Right renal cortex interstitium (tissue), 3 donors: ENCODE data around the gene QRICH1. TPM values are rescaled to one million over a fixed set of nuclear protein-coding genes. Genes with fewer than 3 reads are reported as not detected.
A peak's percentile ranks its signal among the peaks of the same experiment; 100 is the strongest.

Source experiments
- DNase-seq, 3 donors: peaks; one replicate each; pipeline ENCODE4 v3.0.0-alpha.2; 2013; ENCODE audit warnings: low read depth in 3 of 3, low spot score in 2 of 3
- polyA plus RNA-seq, 3 donors: library from polyadenylated mRNA; unstranded; fragments of 120-200 nt; gene quantifications; one replicate each; pipeline ENCODE4 v1.2.1, GENCODE V29; 2013; ENCODE audit not compliant: insufficient read length in 3 of 3

The QRICH1 gene
- polyA plus RNA-seq, 3 donors: 84.1 to 89.5 (median 86.9) TPM

DNA sequence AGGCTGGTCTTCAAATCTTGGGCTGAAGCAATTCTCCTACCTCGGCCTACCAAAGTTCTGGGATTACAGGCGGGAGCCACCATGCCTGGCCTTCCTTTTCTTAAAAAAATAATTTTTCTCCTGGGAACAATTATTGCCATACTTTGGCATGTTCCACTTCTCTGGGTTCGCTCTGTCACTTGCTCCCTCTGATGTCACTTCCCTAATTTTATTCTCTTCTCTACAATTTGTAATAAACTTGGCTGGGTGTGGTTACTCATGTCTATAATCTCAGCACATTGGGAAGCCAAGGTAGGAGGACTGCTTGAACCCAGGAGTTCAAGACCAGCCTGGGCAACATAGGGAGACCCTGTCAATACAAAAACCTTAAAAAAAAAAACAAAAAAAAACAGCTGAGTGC lies 58.6 kb downstream of the QRICH1 start:
- DNase-seq: no peak

- DNase-seq: no peak
Measured at GRCh38 chr3:49034650-49035049, 59.2 kb downstream of the QRICH1 start.

- no peak for DNase-seq
Measured at GRCh38 chr3:49032646-49033304, 61.1 kb downstream of the QRICH1 start.

DNA sequence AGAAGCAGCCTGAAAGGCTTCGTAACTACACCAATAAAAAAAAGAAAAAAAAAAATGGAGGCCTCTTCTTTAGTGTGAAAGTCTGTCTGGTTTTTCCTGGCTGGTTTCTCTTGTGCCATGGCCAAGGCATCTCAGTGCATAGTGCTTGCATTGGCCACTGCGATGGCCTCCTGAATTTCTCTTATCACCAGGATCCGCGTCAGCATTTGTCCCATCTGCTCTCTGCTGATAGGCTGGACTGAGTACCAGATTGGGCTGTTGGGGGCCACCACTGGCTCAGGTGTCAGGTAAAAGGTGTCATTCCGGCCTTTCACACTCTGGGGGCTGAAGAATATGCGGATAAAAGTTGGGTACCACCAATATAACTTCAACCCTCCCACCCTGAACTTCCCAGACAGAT lies 63.5 kb downstream of the QRICH1 start:
- DNase-seq: no peak

GRCh38 chr3:49029563-49029884 lies 64.3 kb downstream of the QRICH1 start:
- no peak for DNase-seq

GRCh38 chr3:49028673-49029562 lies 65.0 kb downstream of the QRICH1 start, which contains the start of gene IMPDH2:
TSS of gene IMPDH2 (minus strand) at chr3:49029398. CDS start at chr3:49029350, 48 bp downstream.
- DNase-seq: peak; percentile 86 to 89 (median 87)

- DNase-seq: no peak
Measured at GRCh38 chr3:49028298-49028672, 65.6 kb downstream of the QRICH1 start.

GRCh38 chr3:49027634-49028033 lies 66.2 kb downstream of the QRICH1 start:
- DNase-seq: no peak

DNA sequence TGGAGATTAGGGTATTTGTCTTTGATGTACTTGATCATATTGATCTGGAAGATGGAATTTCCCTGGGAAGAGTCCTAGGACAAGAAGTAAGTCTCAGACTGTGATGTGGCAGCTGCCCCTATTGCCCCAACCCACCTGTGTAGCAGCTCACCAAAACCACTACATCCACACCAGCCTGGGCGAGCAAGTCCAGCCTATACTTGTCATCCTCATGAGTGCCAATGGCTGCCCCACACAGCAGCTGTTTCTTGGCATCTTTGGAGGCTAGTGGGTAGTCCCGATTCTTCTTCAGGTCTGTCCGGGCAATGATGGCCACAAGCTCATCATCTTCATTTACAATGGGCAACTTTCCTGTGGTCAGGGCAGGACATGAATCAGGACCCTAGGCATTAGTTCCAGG lies 67.3 kb downstream of the QRICH1 start:
- no peak for DNase-seq

DNA sequence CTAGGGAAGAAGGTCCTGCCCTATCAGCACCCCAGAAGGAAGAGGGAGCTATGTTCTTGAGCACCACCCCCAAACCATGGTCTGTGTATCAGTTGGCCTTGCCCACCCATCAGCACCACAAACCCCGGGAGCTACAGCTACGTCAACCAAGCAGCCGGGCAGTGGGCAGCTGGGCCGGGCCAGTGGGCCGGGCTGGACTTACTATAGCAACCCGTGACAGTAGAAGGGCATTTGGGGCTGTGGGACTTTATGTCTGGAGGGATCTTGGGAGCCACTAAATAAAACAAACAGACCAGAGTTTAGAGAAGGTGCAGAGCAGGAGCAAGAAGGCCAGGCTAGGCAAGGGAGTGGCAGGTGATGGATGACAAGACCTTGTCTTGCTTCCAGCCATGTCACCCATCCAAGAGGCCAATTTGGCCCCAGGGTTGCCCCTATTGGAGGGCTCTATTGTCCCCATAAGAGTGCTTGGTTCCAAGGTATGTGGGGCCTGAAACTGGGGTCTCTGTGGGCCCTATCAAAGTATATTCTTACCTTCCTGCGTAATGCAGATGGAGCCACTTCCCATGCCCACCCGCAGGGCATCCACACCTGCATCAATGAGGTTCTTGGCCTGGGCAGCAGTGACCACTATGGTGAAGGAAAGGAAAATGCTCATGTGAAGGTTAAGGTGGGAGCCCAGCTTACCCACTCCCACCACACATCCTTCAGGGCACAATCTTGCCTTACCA lies 67.9 kb downstream of the QRICH1 start:
- no peak for DNase-seq

GRCh38 chr3:49025005-49025792 lies 68.7 kb downstream of the QRICH1 start:
- DNase-seq: no peak

DNA sequence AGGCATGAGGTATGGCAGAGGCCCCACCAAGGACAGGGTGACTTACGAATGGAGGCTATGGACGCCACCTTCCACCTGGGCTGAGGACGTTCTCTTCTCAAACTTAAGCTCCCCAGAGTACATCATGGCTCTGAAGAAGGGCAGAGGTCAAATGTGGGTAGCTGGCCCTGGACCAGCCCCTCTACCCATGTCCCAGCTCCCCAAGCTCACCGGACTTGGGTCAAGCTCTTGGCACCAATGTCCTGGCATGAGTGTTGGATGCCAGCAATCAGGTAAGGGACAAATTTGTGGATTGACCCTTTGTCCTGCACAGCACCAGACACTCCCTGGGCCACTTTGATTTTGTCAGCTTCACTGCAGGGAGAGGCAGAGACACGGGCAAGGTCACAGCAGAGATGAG lies 69.4 kb downstream of the QRICH1 start:
- DNase-seq: no peak

DNA sequence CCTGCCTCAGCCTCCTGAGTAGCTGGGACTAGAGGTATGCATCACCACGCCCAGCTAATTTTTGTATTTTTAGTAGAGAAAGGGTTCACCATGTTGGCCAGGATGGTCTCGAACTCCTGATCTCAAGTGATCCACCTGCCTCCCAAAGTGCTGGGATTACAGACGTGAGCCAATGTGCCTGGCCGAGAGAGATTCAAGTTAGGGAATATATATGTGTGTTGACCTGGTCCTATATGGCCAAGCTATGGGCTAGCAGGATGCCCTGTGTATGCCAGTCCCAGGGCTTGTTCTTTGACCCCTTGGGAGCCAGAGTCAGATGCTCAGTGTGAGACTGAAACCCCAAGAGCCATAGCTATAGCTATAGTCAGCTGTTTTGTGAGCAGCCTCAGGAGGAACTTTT lies 70.1 kb downstream of the QRICH1 start:
- DNase-seq: no peak

DNA sequence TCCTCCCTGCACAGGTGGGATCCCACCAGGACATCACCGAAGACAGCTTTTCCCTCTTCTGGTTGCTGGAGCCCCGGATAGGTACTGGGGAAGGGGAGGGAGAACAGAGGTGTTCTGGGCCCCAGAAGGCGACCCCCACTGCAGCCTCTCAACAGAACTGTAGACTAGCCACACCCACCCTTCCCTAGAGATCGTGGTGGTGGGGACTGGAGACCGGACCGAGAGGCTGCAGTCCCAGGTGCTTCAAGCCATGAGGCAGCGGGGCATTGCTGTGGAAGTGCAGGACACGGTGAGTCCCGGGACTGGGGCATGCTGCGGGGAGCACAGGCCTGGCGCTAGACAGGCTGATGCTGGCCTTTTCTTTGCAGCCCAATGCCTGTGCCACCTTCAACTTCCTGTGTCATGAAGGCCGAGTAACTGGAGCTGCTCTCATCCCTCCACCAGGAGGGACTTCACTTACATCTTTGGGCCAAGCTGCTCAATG lies 71.1 kb downstream of the QRICH1 start:
- DNase-seq: no peak

GRCh38 chr3:49021813-49022687 lies 71.8 kb downstream of the QRICH1 start, which contains the start of gene NDUFAF3:
TSS of gene NDUFAF3 (plus strand) at chr3:49022121. CDS start at chr3:49022145, 24 bp downstream.
- peak in 2 of 3 donors; percentile 84 for DNase-seq

DNA sequence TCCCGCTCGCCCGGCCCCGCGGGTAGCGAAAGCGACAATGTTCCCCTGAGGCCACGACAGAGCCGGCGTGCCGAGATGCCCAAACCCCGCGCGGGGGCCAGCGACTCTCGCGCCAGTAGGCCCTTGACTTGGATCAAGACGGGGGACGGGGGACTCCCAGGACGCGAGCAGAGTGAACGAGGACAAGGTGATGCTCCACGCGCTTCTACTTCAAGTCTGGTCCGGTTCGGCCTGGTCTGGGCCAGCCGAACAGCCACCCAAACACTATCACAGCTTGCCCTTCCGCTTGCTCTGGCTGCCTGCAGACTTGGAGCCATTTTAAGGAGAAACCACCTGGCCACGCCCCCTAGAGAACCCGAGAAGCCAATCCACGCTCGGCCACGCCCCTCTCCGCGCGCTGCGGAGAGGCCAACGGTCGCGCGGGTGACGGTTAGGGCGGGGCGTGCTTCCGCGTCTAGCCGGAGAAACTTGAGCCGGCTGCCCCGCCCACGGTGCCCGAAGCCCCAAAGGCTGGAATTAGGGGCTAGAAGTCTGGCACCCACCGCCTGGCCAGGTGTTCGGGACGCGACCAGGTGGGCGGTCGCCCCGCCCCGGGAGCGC lies 72.6 kb downstream of the QRICH1 start:
- peak; percentile 96 to 97 (median 96) for DNase-seq

GRCh38 chr3:49020330-49021212 lies 73.3 kb downstream of the QRICH1 start:
- no peak for DNase-seq

GRCh38 chr3:49019941-49020329 lies 73.9 kb downstream of the QRICH1 start:
- DNase-seq: no peak
